NCI-H146 (cell line): ENCODE data around the gene SLC1A3.
"Not testable (repeated sequence)": the region's sequence is repeated elsewhere in the genome, so short reads cannot be mapped to it uniquely, and the experiment has no call there.

Experiments
- DNase-seq: peaks from one replicate; lab custom pipeline; 2025; lab: John Stamatoyannopoulos, UW

The SLC1A3 gene

DNA sequence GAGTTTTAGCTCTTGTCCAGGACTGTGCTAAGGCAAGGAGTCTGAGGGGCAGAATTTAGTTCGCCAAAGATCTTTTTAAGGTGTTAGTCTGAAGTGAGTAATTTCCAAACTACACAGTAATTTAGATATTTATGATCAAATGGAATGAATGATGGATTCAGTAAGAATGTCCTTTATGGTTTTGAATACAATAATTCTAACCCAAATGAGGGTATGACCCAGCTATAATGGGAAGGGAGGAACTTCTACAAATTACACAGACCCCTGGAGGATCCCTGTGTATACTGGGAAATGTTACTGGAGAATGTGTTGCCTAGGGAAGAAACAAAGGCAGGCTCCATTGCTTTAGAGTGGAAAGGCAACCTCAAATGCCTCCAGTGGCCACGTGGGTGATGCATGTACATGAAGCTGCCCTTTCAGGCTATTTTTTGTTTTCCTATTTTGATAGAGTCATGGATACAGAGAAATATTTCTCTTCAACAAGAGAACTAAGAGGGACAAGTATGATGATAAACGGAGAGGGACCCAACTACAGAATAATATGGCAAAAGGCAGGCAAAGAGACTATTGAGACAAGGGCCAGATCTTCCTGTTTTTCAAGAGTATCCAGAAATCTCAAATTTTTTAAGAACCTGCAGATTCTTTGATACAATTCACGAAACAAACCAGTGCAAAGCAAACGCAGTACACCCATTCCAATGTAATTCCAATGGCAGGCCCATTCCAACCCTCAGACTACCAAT is 25.4 kb downstream of the SLC1A3 start:
- no peak for DNase-seq

DNA sequence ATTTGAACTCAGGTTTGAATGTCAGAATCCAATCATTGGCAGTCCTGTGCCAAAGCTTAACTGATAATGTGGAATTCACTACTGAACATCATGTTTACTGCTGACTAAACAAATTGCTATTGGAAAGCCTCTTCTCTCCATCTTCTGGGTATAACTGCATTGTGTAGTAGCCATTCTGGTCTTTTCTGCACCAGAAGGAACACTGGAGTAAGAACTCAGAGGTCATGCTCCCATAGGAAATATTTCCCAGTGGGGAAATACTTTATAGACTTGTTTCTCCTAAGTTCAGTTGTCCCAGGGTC is 25.9 kb downstream of the SLC1A3 start:
- no peak for DNase-seq

DNA sequence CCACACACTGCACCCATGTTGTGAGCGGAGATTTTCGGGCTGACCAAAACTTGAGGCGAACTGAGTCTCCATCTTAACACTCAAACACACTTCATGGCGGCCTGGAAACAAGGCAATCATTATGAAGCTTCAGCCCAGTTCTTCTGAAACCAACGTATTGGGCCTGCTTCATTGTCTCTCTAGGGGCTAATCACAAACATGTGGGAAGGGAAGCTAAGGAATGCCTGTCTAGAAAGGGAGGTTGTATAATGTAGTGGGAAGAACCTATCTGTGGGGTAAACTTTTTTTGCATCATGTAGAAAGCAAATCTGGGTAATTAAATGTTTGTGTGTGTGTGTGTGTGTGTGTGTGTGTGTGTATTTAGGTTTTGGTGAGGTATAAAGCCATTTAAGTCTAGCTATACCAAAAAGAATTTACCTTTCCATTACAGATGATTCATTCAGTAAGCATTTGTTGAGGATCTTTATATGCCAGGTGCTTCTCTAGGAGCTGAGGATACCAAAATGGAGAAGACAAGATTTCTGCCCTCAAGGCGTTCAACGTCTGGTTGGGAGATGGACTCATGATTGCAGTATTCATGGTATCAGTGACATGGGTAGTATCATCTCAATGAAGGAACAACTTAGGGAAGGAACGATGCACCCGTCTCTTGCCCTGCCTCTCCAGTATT is 29.4 kb downstream of the SLC1A3 start:
- no peak for DNase-seq

DNA sequence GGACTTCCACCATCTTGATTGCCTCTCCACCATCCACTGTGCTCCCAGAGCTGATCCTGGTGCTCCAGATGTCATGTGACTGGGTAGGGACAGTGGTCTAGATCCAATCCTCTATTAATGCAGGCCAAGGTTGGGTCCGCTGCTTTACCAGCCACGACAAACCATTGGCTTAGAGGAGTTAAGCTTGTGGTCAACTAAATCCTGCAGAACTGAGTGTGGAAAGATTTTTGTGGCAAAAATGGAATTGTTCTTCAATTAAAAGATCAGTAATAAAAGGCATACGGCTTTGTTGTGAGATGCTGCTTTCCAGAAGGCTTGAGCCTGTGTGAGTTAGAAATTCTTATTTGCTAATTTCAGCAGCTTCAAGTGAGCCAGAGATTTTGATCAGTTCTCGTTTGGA is 30.7 kb downstream of the SLC1A3 start:
- no peak for DNase-seq

DNA sequence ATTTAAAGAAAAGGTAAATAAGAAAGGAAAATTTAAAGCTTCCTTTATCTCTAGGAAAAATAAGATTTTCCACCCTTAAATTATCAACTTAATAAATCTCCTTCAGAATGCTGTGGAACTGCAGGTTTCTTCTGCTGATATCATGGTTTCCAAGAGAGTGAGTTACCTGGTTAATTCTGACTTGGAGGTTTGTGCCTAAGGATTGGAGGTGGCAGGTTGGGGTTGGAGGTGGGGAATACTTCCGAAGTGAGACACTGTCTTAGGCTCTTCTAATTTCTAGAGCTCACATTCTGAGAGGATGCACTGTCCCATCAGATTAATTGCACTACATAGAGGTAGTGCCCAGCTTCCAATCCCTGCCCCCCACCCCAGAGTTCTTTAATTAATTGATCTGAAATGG is 31.1 kb downstream of the SLC1A3 start:
- no peak for DNase-seq

DNA sequence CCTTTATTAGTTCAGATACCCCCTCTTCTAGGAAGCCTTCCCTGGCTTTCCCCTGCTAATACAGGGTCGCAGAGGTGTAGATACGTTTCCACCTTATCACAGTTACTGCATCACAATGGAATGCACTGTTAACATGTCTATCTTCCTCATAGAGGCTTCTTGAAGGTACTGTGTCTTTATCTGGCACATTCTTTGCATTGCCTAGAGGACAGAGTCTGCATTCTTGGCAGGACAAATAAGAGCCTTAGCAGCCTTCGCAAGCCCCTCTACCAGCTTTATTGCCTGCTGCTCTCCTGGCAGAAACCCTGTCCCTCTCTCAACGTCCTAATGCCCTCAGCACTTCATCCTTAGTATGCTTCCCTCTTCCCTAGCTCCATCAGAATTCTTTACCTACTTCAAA is 31.6 kb downstream of the SLC1A3 start:
- no peak for DNase-seq

DNA sequence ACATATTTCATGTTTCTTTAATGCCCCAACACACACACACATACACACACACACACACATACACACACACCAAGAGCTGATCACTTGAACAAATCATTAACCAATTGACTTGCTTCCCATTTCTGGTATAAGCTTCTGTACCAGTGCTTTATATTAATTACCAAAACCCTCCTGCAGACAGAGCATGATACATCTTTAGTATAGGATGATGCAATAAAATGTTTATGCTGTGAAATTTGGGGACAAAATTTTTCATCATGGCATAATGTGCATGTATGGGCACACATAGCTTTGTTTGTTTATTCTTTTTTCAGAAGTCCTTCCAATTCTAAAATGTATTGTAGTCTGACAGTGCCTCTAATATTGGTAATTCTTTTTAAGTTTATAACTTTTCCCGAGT is 34.5 kb downstream of the SLC1A3 start:
- no peak for DNase-seq

DNA sequence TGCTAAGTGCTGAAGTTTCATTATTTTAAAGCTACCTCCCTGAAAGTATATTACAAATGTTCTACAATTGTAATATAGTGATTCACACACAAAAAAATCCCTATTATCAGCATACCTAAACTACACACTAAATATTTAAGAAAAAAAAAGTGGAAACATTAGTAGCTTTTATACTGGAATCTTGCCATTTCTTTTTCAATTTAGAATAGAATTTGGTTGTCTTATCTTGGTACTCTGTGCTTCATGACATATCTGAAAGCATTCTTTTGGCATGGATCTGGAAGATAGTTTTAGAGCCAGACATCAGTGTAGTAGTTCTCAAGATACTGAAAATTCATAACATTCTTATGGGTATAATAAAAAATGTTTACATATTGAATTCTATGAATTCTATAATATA is 35.0 kb downstream of the SLC1A3 start:
- no peak for DNase-seq

DNA sequence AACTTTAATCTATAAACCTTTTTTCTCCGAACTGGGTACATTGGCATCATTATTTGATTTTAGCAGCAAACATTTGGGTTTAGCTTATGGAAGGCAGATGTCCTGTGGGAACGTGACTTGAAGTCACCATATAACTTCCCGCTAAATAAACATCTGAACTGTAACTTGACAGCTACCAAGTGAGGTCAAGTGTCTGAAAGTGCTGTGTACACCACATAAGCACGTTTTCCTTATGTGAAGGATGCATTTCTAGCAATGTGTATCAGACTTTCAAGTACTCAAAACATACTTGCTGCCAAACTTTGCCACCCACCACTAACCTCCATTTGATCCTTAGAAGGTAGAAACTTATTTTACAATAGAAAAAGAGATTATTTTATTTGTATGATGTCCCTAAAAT is 35.7 kb downstream of the SLC1A3 start:
- no peak for DNase-seq

DNA sequence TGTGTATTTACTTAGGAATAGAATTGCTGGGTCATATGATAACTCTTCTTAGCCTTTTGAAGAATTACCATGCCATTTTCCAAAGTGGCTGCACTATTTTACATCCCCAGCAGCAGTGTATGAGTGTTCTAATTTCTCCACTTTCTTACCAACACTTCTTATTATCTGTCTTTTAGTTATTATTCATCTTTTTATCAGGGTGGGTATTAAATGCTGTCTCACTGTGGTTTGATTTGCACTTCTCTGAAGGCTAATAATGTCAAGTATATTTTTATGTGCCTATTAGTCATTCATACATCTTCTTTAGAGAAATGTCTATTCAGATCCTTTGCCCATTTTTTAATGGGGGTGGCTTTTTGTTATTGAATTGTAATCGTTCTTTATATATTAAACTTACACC is 36.8 kb downstream of the SLC1A3 start:
- no peak for DNase-seq

DNA sequence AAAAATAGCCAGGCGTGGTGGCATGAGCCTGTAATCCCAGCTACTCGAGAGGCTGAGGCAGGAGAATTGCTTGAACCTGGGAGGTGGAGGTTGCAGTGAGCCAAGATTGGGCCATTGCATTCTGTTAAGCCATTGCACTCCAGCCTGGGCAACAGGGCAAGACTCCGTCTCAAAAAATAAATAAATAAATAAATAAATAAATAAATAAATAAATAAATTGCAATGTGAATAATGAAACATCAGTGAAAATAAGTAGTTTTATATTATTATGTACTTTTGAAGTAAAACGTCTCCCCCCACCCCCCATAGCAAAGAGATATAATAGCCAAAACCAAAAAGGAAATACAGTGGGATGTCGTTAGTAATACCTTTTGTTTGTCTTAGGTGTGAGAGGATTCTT is 37.4 kb downstream of the SLC1A3 start:
- not testable (repeated sequence) for DNase-seq

DNA sequence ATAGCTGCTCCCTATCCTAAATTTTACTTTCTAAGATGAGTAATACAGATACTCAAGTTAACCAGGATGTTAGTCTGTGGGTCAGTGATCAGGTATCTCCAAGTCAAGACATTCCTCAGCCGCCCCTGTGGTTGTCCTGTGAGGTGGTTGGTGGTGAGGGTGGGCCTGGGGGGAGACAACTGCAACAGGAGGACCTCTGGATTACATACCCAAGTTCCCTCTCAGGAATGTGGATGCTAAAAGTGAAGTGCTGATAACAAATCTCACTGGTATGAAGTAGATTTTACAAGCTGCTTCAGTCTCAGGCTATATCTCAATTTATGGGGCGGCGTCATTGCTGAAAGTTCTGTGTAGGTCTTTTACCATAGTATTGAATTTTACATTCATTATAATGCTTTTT is 38.3 kb downstream of the SLC1A3 start:
- no peak for DNase-seq

DNA sequence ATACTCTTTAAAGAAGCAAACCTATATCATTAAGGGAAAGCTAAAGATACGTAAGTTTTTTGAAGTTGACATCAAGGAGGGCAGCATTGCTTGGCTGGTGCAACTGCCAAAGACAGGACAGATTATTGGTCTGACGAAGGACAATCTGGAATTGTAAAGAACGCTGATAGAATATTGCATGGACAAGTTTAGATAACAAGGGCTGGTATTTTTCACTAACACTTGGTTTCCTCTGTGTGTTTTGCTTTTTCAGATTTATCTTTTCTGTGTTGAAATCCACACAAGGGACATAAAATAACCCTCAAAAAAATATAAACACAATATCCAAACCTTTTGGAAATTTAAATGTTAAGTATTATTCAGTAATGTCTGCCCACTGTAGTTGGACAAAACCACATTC is 39.7 kb downstream of the SLC1A3 start:
- DNase-seq = no peak

DNA sequence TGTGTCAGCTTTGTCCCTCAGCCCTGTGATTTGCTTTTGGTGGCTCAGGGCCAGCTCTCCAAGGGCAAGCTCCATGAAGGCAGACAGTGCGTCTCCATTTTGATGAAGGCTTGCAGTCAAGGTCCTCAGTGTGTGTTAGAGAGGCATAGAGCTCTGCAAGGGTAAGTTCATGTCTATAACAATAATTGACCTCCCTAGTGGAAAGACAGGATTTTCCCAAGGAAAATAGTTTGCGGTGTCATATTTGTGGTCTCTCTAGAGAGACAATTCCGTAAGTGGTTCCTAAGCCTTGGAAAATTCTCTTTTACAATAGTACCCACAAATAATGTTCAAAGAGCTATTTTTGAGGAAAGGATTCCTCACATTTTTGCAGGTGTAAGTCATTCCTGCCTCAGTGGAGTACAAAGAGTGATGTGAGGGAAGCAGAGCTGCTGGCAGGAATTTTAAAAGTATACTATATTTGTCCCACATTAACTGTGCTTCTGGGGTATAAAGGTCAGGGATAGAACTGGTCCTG is 40.2 kb downstream of the SLC1A3 start:
- no peak for DNase-seq

DNA sequence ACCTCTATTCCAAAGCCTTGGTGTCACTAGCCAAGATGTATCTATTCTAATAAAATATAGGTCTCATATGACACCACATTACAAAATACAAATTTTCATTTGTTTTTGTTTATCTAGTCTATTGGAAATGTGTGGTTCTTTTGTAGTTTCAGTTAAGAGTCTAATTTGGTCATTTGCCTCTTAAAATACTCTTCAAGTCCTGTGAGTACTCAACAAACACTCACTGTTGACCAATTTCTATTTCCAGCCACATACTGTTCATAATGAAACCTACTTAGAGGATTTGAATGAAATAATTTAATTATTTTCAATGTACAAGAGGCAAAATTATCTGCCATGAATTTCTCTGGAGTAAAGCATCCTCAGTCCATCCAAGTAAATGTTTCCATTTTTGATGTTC is 40.6 kb downstream of the SLC1A3 start:
- no peak for DNase-seq

DNA sequence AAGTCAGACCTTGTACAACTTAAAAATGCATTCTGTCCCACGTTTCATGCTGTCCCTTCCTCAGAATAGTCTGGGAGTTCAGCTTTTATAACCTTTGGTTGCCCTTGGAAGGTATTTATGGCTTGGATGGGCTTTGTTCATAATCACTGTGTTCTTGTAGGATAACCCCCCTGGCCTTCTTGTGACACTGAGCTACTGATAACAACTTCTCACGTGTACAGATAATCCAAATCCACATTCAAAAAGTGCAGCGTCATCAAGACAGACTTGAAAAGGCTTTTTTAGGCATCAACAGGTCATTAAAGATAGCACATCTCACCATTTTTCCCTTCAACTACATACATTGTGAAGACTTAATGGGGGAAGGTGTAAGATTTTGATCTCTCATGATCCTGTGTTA is 42.0 kb downstream of the SLC1A3 start:
- no peak for DNase-seq

DNA sequence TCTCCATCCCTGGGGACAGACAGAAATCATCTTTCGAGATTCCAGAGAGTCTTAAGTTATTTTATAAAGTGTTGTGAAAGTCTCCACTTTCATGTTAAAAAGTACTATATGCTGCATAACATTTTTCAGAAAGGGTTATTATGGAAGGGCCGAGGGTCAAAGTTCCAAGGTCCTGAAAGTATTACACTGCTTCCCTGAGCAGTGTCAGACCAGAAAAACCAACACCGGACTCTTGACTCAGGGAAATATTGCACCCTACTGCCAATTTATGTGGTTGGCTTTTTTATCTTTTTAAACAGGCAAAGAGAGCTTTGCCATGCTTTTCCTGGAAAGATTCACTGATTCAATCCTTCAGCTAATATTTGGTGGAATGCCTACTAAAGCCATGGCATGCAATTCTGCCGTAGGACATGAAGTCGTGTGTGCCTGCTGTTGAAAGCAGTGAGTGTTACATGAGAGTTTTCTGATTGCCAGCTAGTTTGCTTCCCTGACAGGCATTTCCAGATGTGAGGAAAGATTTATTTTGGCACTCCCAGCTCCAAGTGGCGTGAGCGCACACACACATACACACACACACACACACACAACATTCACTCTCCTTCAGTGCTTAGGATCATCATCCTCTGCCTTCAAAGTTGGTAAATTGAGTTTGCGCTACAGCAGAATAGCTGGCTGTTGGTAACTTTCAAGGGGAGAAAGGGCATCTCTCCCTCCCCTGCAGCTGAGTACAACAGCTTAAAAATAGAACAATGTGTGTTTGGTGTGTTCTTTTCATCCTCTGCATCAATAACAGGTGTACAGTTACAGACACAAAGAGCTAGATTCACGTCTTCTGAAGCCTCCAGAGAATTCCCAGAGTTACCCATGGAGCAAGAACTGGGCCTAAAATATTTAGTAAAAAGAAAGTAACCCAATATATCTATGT is 45.6 kb downstream of the SLC1A3 start:
- no peak for DNase-seq

DNA sequence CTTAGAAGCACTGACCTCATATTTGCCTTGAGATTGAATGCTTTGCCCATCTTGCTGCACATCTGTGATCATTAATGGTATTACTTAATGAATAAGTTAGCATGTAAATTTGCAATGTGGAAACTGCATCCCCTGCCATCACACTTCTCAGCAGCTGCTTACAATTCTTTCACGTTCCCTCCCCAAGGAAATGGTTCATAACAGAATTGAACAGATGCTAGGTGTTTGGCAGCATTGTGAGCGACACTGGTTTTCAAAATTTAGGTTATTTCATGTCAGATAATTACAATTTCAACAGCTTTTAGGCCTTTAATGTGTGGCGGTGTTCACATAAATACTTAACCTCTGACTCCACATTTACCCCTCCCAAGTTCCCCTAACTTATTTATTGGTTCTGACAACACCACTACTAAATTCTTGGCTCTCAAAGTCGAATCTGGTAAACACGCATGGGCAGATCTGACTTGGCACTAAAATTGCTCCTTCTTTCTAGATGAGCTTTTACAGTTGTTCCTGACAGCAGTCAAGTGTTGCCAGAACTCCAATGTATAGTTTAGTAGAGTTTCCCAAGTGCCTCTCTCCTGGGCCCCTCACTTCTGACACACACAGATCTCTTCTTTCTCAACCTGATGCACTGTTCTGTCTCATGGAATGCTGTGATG is 46.8 kb downstream of the SLC1A3 start:
- no peak for DNase-seq

DNA sequence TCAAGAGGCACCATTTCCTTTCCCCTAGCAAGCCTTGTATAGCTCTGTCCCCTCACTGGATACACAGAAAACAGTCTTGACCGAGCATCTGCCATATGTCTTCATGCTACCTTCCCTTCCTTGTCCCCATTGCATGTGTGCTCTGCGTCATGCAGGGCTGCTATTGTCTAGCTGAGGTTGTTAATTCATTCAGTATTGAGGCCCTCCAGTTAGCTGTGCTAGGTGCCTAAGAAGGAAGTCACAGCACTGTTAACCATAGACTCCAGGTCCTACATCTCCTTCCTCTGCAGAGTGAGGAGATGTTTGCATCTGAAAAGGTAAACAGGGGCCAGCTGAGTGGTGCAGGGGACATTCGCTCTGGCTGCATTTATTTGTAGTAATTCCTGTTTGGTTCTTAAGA is 48.2 kb downstream of the SLC1A3 start:
- DNase-seq = no peak

DNA sequence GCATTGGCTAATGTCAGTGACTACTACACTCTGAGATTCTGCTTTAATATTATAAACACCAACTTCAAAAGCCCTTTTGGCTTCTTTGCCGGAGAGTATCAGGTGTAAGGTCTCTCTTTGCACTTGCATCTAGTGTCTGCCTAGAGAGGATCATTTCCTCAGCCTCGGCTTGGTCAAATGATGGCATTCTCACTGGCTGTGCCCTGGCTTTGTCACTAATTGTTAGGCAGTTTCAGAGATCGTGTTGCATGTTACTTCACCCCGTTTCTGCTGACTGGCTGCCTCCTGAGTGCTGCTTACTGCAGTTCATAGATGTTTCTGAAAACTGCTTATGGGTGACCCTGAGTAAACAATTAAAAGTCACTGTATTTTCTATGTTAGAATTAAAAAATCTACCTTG is 48.8 kb downstream of the SLC1A3 start:
- DNase-seq = no peak

DNA sequence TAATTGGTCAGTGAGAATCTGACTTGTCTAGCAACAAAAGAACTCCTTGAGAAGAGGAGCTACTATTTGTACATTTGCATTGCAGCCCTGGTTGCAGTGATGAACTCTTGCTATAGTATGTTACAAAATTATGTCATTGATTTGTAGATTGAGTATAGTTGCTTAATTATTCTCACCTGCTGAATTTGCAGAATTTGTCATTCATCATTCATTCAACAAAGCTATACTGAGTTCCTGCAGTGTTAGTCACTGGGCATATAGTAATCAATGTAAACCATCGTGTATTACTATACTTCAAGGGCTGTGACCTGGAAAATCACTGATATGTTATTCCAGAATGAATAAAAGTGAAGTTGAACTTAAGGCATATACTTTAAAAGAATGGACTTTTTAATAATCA is 50.1 kb downstream of the SLC1A3 start:
- no peak for DNase-seq

DNA sequence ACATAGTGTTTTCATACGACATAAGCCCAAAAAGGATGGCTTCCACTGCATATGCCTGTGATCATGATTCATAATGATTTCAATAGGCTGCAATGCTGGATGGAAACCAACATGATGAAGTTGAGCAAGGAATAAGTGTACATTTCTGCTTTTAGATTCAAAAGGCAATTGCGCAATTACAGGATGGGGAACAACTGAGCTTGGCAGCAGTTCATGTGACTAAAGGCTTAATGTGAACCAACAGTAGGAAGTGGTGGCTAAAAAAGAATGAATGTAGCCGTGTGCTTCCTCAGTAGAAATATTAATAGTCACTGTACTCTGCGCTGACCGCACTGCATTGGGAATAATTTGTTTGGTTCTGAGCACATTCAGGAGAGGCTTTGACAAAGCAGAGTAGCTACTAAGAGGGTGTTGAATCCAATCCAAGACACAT is 51.2 kb downstream of the SLC1A3 start:
- no peak for DNase-seq
